IMR-90 (cell line): Measurements from ENCODE around the gene KIF16B. TPM values are rescaled to one million over a fixed set of nuclear protein-coding genes. Genes with fewer than 3 reads are reported as not detected.

Experiments
- ATAC-seq: fragments of 200-7000 bp; cut with Tn5 transposase; 2 replicates; pipeline ENCODE4 v1.9.1; 2020; ENCODE audit warnings: low read depth, mild to moderate bottlenecking, moderate library complexity
- BruUV-seq: library from RNA; stranded (reverse); fragments of 400-500 nt; replicated peaks from 2 replicates; lab custom pipeline; 2021; lab: Mats Ljungman, UMichigan
- CTCF ChIA-PET: fragments of 300-600 bp; formaldehyde crosslinking; extraction: SDS; loops from one replicate; lab custom pipeline; 2021; ENCODE audit warnings: antibody characterized with exemption; lab: Yijun Ruan, JAX
- POLR2A ChIA-PET: fragments of 300-600 bp; sonication (Branson Sonifier 250); formaldehyde crosslinking; loops from one replicate; lab custom pipeline; 2022; ENCODE audit warnings: antibody characterized with exemption; ENCODE audit not compliant: unreplicated experiment; lab: Charles Lee
- DNase-seq: peaks from one replicate; pipeline ENCODE4 v3.0.0; 2013
- H2AFZ ChIP-seq: replicated peaks from 2 replicates; pipeline ENCODE3; 2013; ENCODE audit warnings: low read length, mild to moderate bottlenecking; ENCODE audit not compliant: poor library complexity
- H2AK5ac ChIP-seq: 2 replicates; pipeline ENCODE4 v1.6.1; 2013; ENCODE audit warnings: low read depth, low read length, inconsistent platforms
- H2AK9ac ChIP-seq: replicated peaks from 2 replicates; pipeline ENCODE3; 2013; ENCODE audit warnings: mild to moderate bottlenecking, low read depth, low read length, moderate library complexity; ENCODE audit not compliant: poor library complexity
- H2BK120ac ChIP-seq: 2 replicates; pipeline ENCODE4 v1.6.1; 2013; ENCODE audit warnings: low read depth, low read length, inconsistent platforms
- H2BK15ac ChIP-seq: 3 replicates; pipeline ENCODE4 v1.6.1; 2013; ENCODE audit warnings: low read depth, low read length, inconsistent platforms
- H2BK20ac ChIP-seq: 2 replicates; pipeline ENCODE4 v1.6.1; 2013; ENCODE audit warnings: low read depth, mild to moderate bottlenecking, inconsistent platforms, low read length, moderate library complexity
- H2BK5ac ChIP-seq: 2 replicates; pipeline ENCODE4 v1.6.1; 2013; ENCODE audit warnings: mild to moderate bottlenecking, low read depth, low read length, inconsistent platforms; ENCODE audit not compliant: poor library complexity, severe bottlenecking
- H3K14ac ChIP-seq: replicated peaks from 2 replicates; pipeline ENCODE4 v1.6.1; 2013; ENCODE audit warnings: low read depth, low read length, inconsistent platforms
- H3K18ac ChIP-seq: 2 replicates; pipeline ENCODE4 v1.6.1; 2013; ENCODE audit warnings: low read depth, low read length, control low read depth
- H3K23ac ChIP-seq: 2 replicates; pipeline ENCODE4 v1.6.1; 2013; ENCODE audit warnings: low read depth, low read length, inconsistent platforms
- H3K27ac ChIP-seq: 2 replicates; pipeline ENCODE4 v1.5.1; 2013; ENCODE audit warnings: mild to moderate bottlenecking, control low read depth, low read length; ENCODE audit not compliant: insufficient read depth
- H3K27me3 ChIP-seq: 2 replicates; pipeline ENCODE4 v1.6.1; 2013; ENCODE audit warnings: low read length; ENCODE audit not compliant: control insufficient read depth, insufficient read depth
- H3K36me3 ChIP-seq: 2 replicates; pipeline ENCODE4 v1.6.1; 2013; ENCODE audit warnings: low read length, mixed read lengths; ENCODE audit not compliant: control insufficient read depth, insufficient read depth
- H3K4ac ChIP-seq: 2 replicates; pipeline ENCODE4 v1.6.1; 2013; ENCODE audit warnings: low read depth, low read length, inconsistent platforms
- H3K4me1 ChIP-seq: 2 replicates; pipeline ENCODE4 v1.6.1; 2013; ENCODE audit warnings: low read length, mixed read lengths; ENCODE audit not compliant: control insufficient read depth, insufficient read depth
- H3K4me2 ChIP-seq: 2 replicates; pipeline ENCODE4 v1.6.1; 2013; ENCODE audit warnings: low read depth, mild to moderate bottlenecking, control low read depth, low read length, moderate library complexity
- H3K4me3 ChIP-seq: 2 replicates; pipeline ENCODE4 v1.5.1; 2013; ENCODE audit warnings: low read depth, mild to moderate bottlenecking, control low read depth, low read length, moderate library complexity; ENCODE audit not compliant: insufficient read depth
- H3K56ac ChIP-seq: 2 replicates; pipeline ENCODE4 v1.6.1; 2013; ENCODE audit warnings: low read length, inconsistent platforms; ENCODE audit not compliant: insufficient read depth; ENCODE audit errors: extremely low read depth
- H3K79me1 ChIP-seq, 2 experiments: 2 replicates each; pipeline ENCODE4 v1.6.1; 2013; ENCODE audit warnings: low read length in 2 of 2, inconsistent platforms in 1 of 2, low read depth in 1 of 2
- H3K9ac ChIP-seq: 2 replicates; pipeline ENCODE4 v1.6.1; 2013; ENCODE audit warnings: low read depth, low read length, control low read depth
- H3K9me1 ChIP-seq: 2 replicates; pipeline ENCODE4 v1.6.1; 2013; ENCODE audit warnings: low read length, inconsistent platforms; ENCODE audit not compliant: insufficient read depth
- H3K9me3 ChIP-seq: 2 replicates; pipeline ENCODE4 v1.6.1; 2013; ENCODE audit warnings: low read length; ENCODE audit not compliant: control insufficient read depth, insufficient read depth
- H4K20me1 ChIP-seq: 2 replicates; pipeline ENCODE4 v1.6.1; 2013; ENCODE audit warnings: low read length, inconsistent platforms; ENCODE audit not compliant: insufficient read depth
- H4K5ac ChIP-seq: 2 replicates; pipeline ENCODE4 v1.6.1; 2013; ENCODE audit warnings: mild to moderate bottlenecking, low read depth, low read length, control low read depth
- H4K8ac ChIP-seq, 2 experiments: 2 replicates each; pipeline ENCODE4 v1.6.1; 2013; ENCODE audit warnings: low read depth in 2 of 2, low read length in 2 of 2, control low read depth in 1 of 2, inconsistent platforms in 1 of 2
- H4K91ac ChIP-seq: 2 replicates; pipeline ENCODE4 v1.6.1; 2013; ENCODE audit warnings: low read depth, low read length, inconsistent platforms; ENCODE audit not compliant: insufficient read depth
- FOS ChIP-seq: fragments of 150-350 bp; IDR thresholded peaks from 2 replicates; pipeline ENCODE4 v1.6.1; 2016; ENCODE audit warnings: low read depth, low read length
- MAFK ChIP-seq: IDR thresholded peaks from 2 replicates; pipeline ENCODE4 v1.6.1; 2012; ENCODE audit warnings: low read depth, low read length, improper control_type of control experiment
- MAZ ChIP-seq: IDR thresholded peaks from 2 replicates; pipeline ENCODE4 v1.6.1; 2012; ENCODE audit warnings: low read depth, mild to moderate bottlenecking, low read length, improper control_type of control experiment, moderate library complexity, borderline replicate concordance
- MXI1 ChIP-seq: IDR thresholded peaks from 2 replicates; pipeline ENCODE4 v1.6.1; 2012; ENCODE audit warnings: low read depth, mild to moderate bottlenecking, low read length, moderate library complexity, borderline replicate concordance
- WGBS, 2 experiments: methylation state at CpG; one replicate each; pipeline versions ENCODE4 v1.1.5 to v1.1.7; 2013; ENCODE audit warnings: missing lambda C conversion rate in 2 of 2; ENCODE audit not compliant: insufficient read length in 1 of 2; ENCODE audit errors: extremely low coverage in 2 of 2; 5-methylcytosine and 5-hydroxymethylcytosine counted together
- dilution Hi-C: fragments of 300-500 bp; cut with HindIII; formaldehyde crosslinking; loops from one replicate; pipeline ENCODE4 v1.14.3; 2018; ENCODE audit warnings: low sequenced_read_pairs; ENCODE audit not compliant: unreplicated experiment
- in situ Hi-C: fragments of 300-500 bp; cut with MboI; formaldehyde crosslinking; loops from 3 replicates; pipeline ENCODE4 v1.14.3; 2019; ENCODE audit warnings: low sequenced_read_pairs, inconsistent platforms, mixed read lengths
- intact Hi-C: fragments of 100-400 bp; cut with micrococcal nuclease; formaldehyde crosslinking; loops from 2 replicates; pipeline ENCODE4 v1.10.0; 2022
- polyA plus RNA-seq, 3 experiments: library from polyadenylated mRNA; depleted of rRNA; stranded (reverse); fragments of >200 nt; gene quantifications; 2 replicates each; pipeline ENCODE4 v1.2.3, GENCODE V29; 2012; ENCODE audit warnings: low replicate concordance in 1 of 3
- total RNA-seq: library from RNA; depleted of rRNA; stranded (reverse); fragments of >200 nt; gene quantifications from 2 replicates; pipeline ENCODE4 v1.2.3, GENCODE V29; 2012
- TF ChIP-seq, protein P1 (sequence below): conservative IDR thresholded peaks from 2 replicates; pipeline ENCODE4 v1.5.1; 2012; ENCODE audit warnings: mild to moderate bottlenecking, low read depth, low read length, improper control_type of control experiment

The KIF16B gene
- total and polyA plus RNA-seq, 2 of the 4 experiments (the other 2 are of a cell fraction): 4.7 to 10.0 TPM

DNA sequence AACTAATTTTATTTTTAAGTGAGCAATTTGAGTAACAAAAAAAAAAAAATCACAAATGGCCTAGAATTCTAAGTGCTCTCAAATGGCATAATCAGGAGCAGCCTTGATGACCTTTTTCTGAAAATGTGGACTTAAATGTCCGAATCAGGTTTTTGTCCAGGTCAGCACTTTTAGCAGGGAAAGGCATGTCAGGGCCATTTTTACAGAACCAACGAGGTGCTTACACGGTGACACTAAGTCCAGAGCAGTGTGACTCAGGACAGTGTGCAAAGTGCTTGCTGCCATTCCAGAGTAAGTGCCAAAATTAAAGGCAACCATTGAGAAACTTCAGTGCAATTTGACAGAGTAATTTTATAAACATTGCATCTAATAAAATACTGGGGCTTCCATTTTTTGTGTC lies 127.8 kb downstream of the KIF16B start:
- no peak overlapping the region for H2BK120ac ChIP-seq
- no peak overlapping the region for H2BK15ac ChIP-seq
- no peaks in the 10 kb centered on the region for H4K20me1 ChIP-seq
- in situ Hi-C loops (no loop called here), dilution Hi-C loops (no loop called here), intact Hi-C loops (no loop called here)
- H3K27me3 ChIP-seq: no peaks in the 10 kb centered on the region
- H2BK5ac ChIP-seq: no peak overlapping the region
- no peak overlapping the region for H3K23ac ChIP-seq
- no peak overlapping the region for H2AK5ac ChIP-seq
- H3K79me1 ChIP-seq: no peaks in the 10 kb centered on the region; a peak in 1 of 4 replicates
- H3K56ac ChIP-seq: no peak overlapping the region
- POLR2A ChIA-PET: no interaction called here
- H3K4me1 ChIP-seq: no peaks in the 10 kb centered on the region
- no peak overlapping the region for H2BK20ac ChIP-seq
- H3K36me3 ChIP-seq: no peaks in the 10 kb centered on the region
- H4K91ac ChIP-seq: no peak overlapping the region
- H3K9ac ChIP-seq: no peak overlapping the region
- H2AFZ ChIP-seq: no peak overlapping the region
- ATAC-seq: no peak
- BruUV-seq: no TSS peak
- H3K4me3 ChIP-seq: no peak overlapping the region
- H2AK9ac ChIP-seq: no peak overlapping the region
- no peaks in the 10 kb centered on the region for H3K9me3 ChIP-seq
- H4K8ac ChIP-seq: no peak overlapping the region
- no peak overlapping the region for H4K5ac ChIP-seq
- no peak overlapping the region for H3K4ac ChIP-seq
- 89% methylated on average over 1 of the region's 3 CpGs; no CpG with 5 or more reads in 1 of the 2 experiments for WGBS, 2 experiments
- no peak overlapping the region for H3K27ac ChIP-seq
- H3K18ac ChIP-seq: no peak overlapping the region
- peaks cover 2% of the 10 kb centered on the region; the same call in 1 of the 2 replicates for H3K9me1 ChIP-seq
- no peak overlapping the region for H3K4me2 ChIP-seq
- no peak for DNase-seq
- CTCF ChIA-PET: no interaction called here
- H3K14ac ChIP-seq: no peak overlapping the region
- TF ChIP-seq MAFK (peak; percentile 95), MXI1 (no peak), FOS (no peak), MAZ (no peak)
- TF ChIP-seq, protein P1, sequence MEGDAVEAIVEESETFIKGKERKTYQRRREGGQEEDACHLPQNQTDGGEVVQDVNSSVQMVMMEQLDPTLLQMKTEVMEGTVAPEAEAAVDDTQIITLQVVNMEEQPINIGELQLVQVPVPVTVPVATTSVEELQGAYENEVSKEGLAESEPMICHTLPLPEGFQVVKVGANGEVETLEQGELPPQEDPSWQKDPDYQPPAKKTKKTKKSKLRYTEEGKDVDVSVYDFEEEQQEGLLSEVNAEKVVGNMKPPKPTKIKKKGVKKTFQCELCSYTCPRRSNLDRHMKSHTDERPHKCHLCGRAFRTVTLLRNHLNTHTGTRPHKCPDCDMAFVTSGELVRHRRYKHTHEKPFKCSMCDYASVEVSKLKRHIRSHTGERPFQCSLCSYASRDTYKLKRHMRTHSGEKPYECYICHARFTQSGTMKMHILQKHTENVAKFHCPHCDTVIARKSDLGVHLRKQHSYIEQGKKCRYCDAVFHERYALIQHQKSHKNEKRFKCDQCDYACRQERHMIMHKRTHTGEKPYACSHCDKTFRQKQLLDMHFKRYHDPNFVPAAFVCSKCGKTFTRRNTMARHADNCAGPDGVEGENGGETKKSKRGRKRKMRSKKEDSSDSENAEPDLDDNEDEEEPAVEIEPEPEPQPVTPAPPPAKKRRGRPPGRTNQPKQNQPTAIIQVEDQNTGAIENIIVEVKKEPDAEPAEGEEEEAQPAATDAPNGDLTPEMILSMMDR: no peak
